SK-MEL-5 (cell line): ENCODE measurements around the gene OR5T3. TPM values are rescaled to one million over a fixed set of nuclear protein-coding genes. Genes with fewer than 3 reads are reported as not detected.
"Not testable (repeated sequence)": the region's sequence is repeated elsewhere in the genome, so short reads cannot be mapped to it uniquely, and the experiment has no call there.

Experiments used
- DNase-seq: peaks from one replicate; pipeline ENCODE4 v3.0.0-alpha.2; 2016; ENCODE audit warnings: low read depth, low spot score
- in situ Hi-C: cut with HindIII; loops from 2 replicates; pipeline ENCODE4 v1.10.0; 2016; ENCODE audit warnings: low sequenced_read_pairs, high pct_unique_total_duplicates, low pct_unique_long_range_greater_than_20kb
- polyA plus RNA-seq, 2 experiments: library from polyadenylated mRNA; depleted of rRNA; stranded (reverse); fragments of >200 nt; gene quantifications; 2 replicates each; pipeline ENCODE4 v1.2.3, GENCODE V29; 2015
- total RNA-seq: library from RNA; depleted of rRNA; stranded (reverse); fragments of >200 nt; shearing (Covaris generic); gene quantifications from 2 replicates; pipeline ENCODE4 v1.2.3, GENCODE V29; 2014; rRNA removed

OR5T3 gene
- not detected in 2 replicates for total RNA-seq
- not detected in 2 replicates for polyA plus RNA-seq (2015; cell fraction: cytosol; rRNA removed)
- not detected in 2 replicates for polyA plus RNA-seq (2015; cell fraction: nucleus; rRNA removed)

DNA sequence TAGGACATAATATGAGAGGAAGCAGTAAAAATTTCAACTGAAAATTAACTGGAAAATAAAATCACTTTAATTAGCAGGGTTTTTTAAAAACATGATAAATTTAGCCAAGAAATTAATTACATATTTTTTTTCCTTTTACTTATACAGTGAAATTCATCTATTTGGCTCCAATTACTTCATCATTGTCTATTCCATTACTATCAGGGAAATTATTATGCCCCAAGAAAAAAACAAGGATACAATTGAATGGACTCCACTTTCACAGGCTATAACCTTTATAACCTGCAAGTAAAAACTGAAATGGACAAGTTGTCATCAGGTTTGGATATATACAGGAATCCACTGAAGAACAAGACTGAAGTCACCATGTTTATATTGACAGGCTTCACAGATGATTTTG is at the start of gene OR5T3:
Gene OR5T3 (plus strand): TSS at position 301 of the 400 bp plus-strand sequence. CDS start 0 bp downstream, at position 301.
- in situ Hi-C loops: no loop called here
- no peak for DNase-seq

DNA sequence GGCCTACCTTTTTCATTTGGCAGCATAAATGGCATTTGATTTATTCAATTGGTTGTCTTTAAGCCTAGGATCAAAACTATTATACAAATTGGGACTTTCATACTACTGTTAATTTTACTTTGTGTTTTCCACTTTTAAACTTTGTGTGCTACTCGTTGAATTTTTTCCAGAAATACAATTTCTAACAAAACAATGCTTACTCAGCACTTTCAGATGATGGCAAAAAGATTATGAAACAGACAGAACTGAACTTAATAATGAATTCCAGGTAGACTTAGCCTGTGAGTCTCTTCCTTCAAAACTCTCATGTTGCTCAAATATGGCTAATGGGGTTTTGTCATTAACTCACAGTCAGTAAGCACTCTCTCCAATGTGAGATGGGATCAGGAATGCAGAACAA is 44.3 kb upstream of the OR5T3 start:
- in situ Hi-C loops: no loop called here
- no peak for DNase-seq

DNA sequence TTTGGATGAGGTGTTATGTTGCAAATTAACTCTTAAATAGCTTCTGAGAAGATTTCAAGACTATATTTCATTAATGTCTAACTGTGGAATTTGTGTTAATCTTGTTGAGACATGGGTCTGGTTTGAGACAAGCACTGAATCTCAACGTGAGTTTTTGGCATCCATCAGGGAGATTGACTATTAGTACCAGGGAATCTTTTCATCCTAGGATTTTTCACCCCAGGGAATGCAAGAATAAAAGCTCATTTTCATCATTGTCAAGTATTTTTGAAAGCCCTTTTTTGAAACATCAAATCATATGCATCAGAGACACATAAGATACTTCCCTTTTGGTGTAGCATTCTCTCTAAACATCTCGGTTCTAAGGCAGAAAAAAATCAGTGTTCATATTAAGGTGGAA is 37.5 kb upstream of the OR5T3 start:
- DNase-seq: no peak
- in situ Hi-C loops: no loop called here

DNA sequence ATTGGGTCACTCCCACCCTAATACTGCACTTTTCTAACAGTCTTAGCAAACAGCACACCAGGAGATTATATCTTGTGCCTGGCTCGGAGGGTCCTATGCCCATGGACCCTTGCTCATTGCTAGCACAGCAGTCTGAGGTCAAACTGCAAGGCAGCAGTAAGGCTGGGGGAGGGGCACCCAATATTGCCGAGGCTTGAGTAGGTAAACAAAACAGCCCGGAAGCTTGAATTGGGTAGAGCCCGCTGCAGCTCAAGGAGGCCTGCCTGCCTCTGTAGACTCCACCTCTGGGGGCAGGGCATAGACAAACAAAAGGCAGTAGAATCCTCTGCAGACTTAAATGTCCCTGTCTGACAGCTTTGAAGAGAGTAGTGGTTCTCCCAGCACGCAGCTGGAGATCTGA is 32.3 kb upstream of the OR5T3 start:
- in situ Hi-C loops, DNase-seq: not testable (repeated sequence)

DNA sequence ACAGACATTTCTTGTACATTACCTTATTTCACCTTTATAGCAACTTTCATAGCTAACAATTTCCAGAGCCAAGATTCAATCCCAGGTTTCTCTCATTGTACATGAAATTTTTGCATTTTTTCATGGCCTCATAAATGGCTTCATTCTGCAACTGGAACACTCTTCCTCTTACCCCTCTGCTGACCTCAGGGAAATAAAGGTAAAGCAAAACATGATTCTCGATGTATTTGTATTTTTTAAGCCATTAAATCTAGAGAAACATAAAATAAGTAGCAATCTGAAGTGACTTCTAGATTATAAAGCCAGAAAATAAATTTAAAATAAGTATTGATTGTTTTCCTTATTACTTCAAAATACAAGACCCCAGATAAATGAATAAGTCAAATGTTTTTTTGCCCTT is 17.9 kb upstream of the OR5T3 start, which contains the start of gene OR5T2:
Gene OR5T2 (minus strand): TSS at position 101 of the 400 bp plus-strand sequence. CDS start 1,193 bp downstream, outside the sequence.
- in situ Hi-C loops: no loop called here
- DNase-seq: no peak

DNA sequence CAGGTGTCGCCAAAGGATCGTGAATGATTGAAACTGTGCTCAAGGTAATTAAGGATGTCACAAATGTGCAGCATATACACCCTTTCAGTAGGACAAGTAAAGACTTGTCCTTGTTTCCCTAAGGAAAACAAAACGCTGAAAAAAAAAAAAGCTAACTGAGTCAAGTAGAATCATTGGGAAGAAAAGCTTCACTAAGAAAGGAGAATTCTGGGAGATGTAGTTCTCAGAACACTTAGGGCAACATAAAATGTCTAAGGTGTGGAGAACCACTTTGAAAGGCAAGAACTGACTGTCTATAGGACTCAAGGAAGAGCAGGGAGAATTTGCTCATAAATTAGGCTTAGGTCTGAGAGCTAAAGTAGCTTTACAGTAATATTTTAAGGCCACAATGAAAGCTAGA is 19.0 kb downstream of the OR5T3 start:
- in situ Hi-C loops: no loop called here
- DNase-seq: peak; percentile 4

DNA sequence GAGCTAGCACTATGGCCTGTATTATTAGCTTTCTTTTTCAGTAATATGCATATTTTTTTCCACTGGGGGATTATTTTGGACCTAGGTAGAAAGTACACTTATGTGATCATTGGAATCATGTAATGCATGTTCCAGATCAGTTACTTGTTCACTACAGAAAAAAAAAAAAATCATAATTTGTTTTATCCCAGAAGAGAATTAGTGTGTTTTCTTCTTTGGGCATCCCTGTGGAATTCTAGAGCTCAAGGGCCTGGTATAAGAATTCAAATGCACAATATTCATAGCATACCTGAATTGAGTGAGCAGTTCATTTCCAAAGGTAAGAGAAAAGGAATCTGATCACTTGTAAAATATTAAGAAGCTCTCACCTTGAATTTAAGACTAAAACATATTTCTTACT is 21.8 kb downstream of the OR5T3 start, which contains the start of gene OR5T1:
Gene OR5T1 (plus strand): TSS at position 301 of the 400 bp plus-strand sequence. CDS start 1,485 bp downstream, outside the sequence.
- in situ Hi-C loops: no loop called here
- DNase-seq: no peak

DNA sequence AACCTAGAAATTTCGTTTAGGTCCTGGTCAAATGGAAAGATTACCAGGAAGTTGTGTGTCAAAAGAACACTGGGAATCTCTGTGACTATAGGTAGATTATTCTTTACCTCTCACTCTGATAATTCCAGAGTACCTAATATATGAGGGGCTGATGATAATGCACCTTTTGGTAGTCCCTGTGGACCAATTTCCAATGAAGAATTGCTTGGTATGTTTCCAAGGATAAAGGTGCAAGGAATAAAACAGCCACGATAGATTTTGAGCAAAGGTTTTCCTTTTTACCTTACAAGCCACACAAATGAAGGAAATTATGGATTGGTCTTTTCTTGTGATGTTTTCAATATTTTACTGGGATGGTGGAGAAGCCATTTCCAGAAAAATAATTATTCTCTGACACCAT is 40.1 kb downstream of the OR5T3 start, which contains the start of gene OR8H1:
Gene OR8H1 (minus strand): TSS at position 101 of the 400 bp plus-strand sequence. CDS start 1,192 bp downstream, outside the sequence.
- no peak for DNase-seq
- in situ Hi-C loops: no loop called here

DNA sequence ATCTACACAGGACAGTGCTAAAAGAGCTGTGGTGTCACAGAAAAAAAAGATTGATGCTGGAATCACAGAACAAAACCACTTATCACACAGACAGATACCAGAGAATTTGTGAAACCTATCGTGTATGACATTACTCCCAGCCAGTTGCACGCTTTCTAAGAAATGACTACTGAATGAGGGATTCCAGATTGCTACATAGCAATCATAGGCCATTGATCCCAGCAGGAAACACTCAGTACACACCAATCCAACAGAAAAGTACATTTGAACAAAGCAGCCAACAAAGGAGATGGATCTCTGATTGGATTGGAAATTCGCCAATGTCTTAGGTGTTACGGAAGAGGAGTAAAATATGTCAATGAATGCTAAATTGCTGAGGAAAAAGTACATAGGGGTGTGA is 44.8 kb downstream of the OR5T3 start:
- in situ Hi-C loops: no loop called here
- DNase-seq: no peak

Other genes with a start within 250 kb of the OR5T3 start
- gene OR5AS1, start 224.6 kb upstream of the OR5T3 start, total RNA-seq: not detected in 2 replicates
- gene OR8I2, start 158.9 kb upstream of the OR5T3 start, total RNA-seq: not detected in 2 replicates
- gene OR8H2, start 148.6 kb upstream of the OR5T3 start, total RNA-seq: not detected in 2 replicates
- gene OR8H3, start 129.9 kb upstream of the OR5T3 start, total RNA-seq: not detected in 2 replicates
- not detected in 2 replicates for gene OR8J3, start 112.1 kb upstream of the OR5T3 start, total RNA-seq
- not detected in 2 replicates for gene OR8K5, start 91.9 kb upstream of the OR5T3 start, total RNA-seq
- 0.82 and 1.0 TPM in 2 replicates for gene OR5J2, start 75.6 kb upstream of the OR5T3 start, total RNA-seq
- gene OR5T2, start 18.0 kb upstream of the OR5T3 start, total RNA-seq: not detected in 2 replicates
- not detected in 2 replicates for gene OR5T1, start 21.9 kb downstream of the OR5T3 start, total RNA-seq
- not detected in 2 replicates for gene OR8H1, start 40.0 kb downstream of the OR5T3 start, total RNA-seq
- gene OR8K3, start 62.9 kb downstream of the OR5T3 start, total RNA-seq: not detected in 2 replicates
- gene OR8K1, start 93.8 kb downstream of the OR5T3 start, total RNA-seq: not detected in 2 replicates
- gene OR8J1, start 102.0 kb downstream of the OR5T3 start, total RNA-seq: not detected in 2 replicates
- gene OR8U1, start 123.4 kb downstream of the OR5T3 start, total RNA-seq: not detected in 2 replicates
- not detected in 2 replicates for gene OR5AL1, start 160.4 kb downstream of the OR5T3 start, total RNA-seq
- not detected in 2 replicates for gene OR5M3, start 221.1 kb downstream of the OR5T3 start, total RNA-seq
- not detected in 2 replicates for gene OR5M8, start 239.1 kb downstream of the OR5T3 start, total RNA-seq